GM19351 (cell line): ENCODE results near the gene TRAK2.
A peak's percentile ranks its signal among the peaks of the same experiment; 100 is the strongest.
"Not testable (repeated sequence)": the region's sequence is repeated elsewhere in the genome, so short reads cannot be mapped to it uniquely, and the experiment has no call there.

Source experiments
- ATAC-seq: cut with Tn5 transposase; IDR thresholded peaks from one replicate; pipeline ENCODE4 v1.9.1; 2021; ENCODE audit warnings: mild to moderate bottlenecking, moderate library complexity; ENCODE audit not compliant: unreplicated experiment

The TRAK2 gene

GRCh38 chr2:201452058-201452921 is 1.0 kb upstream of the TRAK2 start:
- peak; percentile 30 for ATAC-seq

GRCh38 chr2:201450954-201451291 is 335 bp downstream of the TRAK2 start:
- no peak for ATAC-seq

- ATAC-seq: no peak
These were observed 2.6 kb downstream of the TRAK2 start for GRCh38 chr2:201448701-201449100.

- no peak for ATAC-seq
These were observed 3.2 kb downstream of the TRAK2 start for GRCh38 chr2:201448061-201448460.

GRCh38 chr2:201447086-201447485 is 4.2 kb downstream of the TRAK2 start:
- no peak for ATAC-seq

- no peak for ATAC-seq
These were observed 6.4 kb downstream of the TRAK2 start for GRCh38 chr2:201444746-201445465.

GRCh38 chr2:201441409-201441808 is 9.8 kb downstream of the TRAK2 start:
- ATAC-seq: no peak

GRCh38 chr2:201440182-201440581 is 11.1 kb downstream of the TRAK2 start:
- ATAC-seq: no peak

GRCh38 chr2:201439336-201439922 is 11.8 kb downstream of the TRAK2 start:
- ATAC-seq: not testable (repeated sequence)

GRCh38 chr2:201436141-201436540 is 15.1 kb downstream of the TRAK2 start:
- no peak for ATAC-seq

GRCh38 chr2:201433394-201433995 is 17.8 kb downstream of the TRAK2 start:
- no peak for ATAC-seq

- no peak for ATAC-seq
These were observed 18.5 kb downstream of the TRAK2 start for GRCh38 chr2:201432621-201433393.

- no peak for ATAC-seq
These were observed 19.1 kb downstream of the TRAK2 start for GRCh38 chr2:201432038-201432620.

- ATAC-seq: no peak
These were observed 20.4 kb downstream of the TRAK2 start for GRCh38 chr2:201430839-201431238.

GRCh38 chr2:201430322-201430721 is 20.9 kb downstream of the TRAK2 start:
- ATAC-seq: not testable (repeated sequence)

- ATAC-seq: not testable (repeated sequence)
These were observed 21.4 kb downstream of the TRAK2 start for GRCh38 chr2:201429835-201430234.

GRCh38 chr2:201428366-201428765 is 22.9 kb downstream of the TRAK2 start:
- ATAC-seq: not testable (repeated sequence)

GRCh38 chr2:201425952-201426351 is 25.3 kb downstream of the TRAK2 start:
- no peak for ATAC-seq

GRCh38 chr2:201420442-201421113 is 30.7 kb downstream of the TRAK2 start:
- ATAC-seq: no peak

- ATAC-seq: no peak
These were observed 31.3 kb downstream of the TRAK2 start for GRCh38 chr2:201419986-201420385.
